Esophagus muscularis mucosa (tissue), 4 donors: ENCODE results near the gene NRXN3. TPM values are rescaled to one million over a fixed set of nuclear protein-coding genes. Genes with fewer than 3 reads are reported as not detected.

Experiments
- DNase-seq: peaks from one replicate; pipeline ENCODE4 v3.0.0-alpha.2; 2017; ENCODE audit errors: extremely low spot score
- H3K27ac ChIP-seq, 4 donors: fragments of 200-600 bp; sonication (generic); replicated peaks in 1 of 4; 1 replicate in 3 of 4; 2 replicates in 1 of 4; pipeline ENCODE4 v1.5.1; 2016 to 2019; ENCODE audit warnings: mild to moderate bottlenecking in 1 of 4
- H3K27me3 ChIP-seq, 4 donors: fragments of 200-600 bp; sonication (generic); one replicate each; pipeline versions ENCODE4 v1.5.1 to v1.6.0; 2016 to 2019
- H3K36me3 ChIP-seq, 4 donors: fragments of 200-600 bp; sonication (generic); one replicate each; pipeline ENCODE4 v1.5.1; 2016 to 2019
- H3K4me1 ChIP-seq, 4 donors: fragments of 200-600 bp; sonication (generic); one replicate each; pipeline ENCODE4 v1.5.1; 2016 to 2019
- H3K4me3 ChIP-seq, 4 donors: fragments of 200-600 bp; sonication (generic); 1 replicate in 2 of 4; 2 replicates in 2 of 4; pipeline ENCODE4 v1.5.1; 2016 to 2019; ENCODE audit warnings: mild to moderate bottlenecking in 4 of 4, moderate library complexity in 1 of 4
- H3K9me3 ChIP-seq, 4 donors: fragments of 200-600 bp; sonication (generic); 1 replicate in 3 of 4; 2 replicates in 1 of 4; pipeline ENCODE4 v1.5.1; 2016 to 2019
- CTCF ChIP-seq, 3 experiments: fragments of 200-600 bp in 2 of 3; fragments of 450-650 bp in 1 of 3; sonication (generic) in 2 of 3; IDR thresholded peaks; one replicate each; pipeline ENCODE4 v1.5.1; 2017 to 2019; ENCODE audit warnings: antibody characterized with exemption in 3 of 3, mild to moderate bottlenecking in 2 of 3, moderate library complexity in 1 of 3
- EP300 ChIP-seq: sonication (generic); formaldehyde crosslinking; IDR thresholded peaks from one replicate; pipeline ENCODE4 v1.6.1; 2017; ENCODE audit warnings: antibody characterized with exemption
- POLR2A ChIP-seq: fragments of 450-650 bp; IDR thresholded peaks from one replicate; pipeline ENCODE4 v1.6.1; 2017; ENCODE audit warnings: antibody characterized with exemption, moderate library complexity, mild to moderate bottlenecking, low read depth
- POLR2AphosphoS5 ChIP-seq, 2 donors: sonication (generic); formaldehyde crosslinking; IDR thresholded peaks; one replicate each; pipeline ENCODE4 v1.6.1; 2017; ENCODE audit warnings: antibody characterized with exemption in 2 of 2
- WGBS: methylation state at CpG from one replicate; pipeline ENCODE4 v1.1.5; 2018; 5-methylcytosine and 5-hydroxymethylcytosine counted together
- intact Hi-C: fragments of 100-400 bp; cut with DNase I; formaldehyde crosslinking; loops from one replicate; pipeline ENCODE4 v1.15.1; 2023
- total RNA-seq, 4 donors: library from RNA; depleted of rRNA; stranded (reverse); fragments of >200 nt; gene quantifications; one replicate each; pipeline versions ENCODE4 v1.1.0 to v1.2.1, GENCODE V29; 2016

The NRXN3 gene
- total RNA-seq, 4 donors from 2014 or later = 71.1 to 159 (median 122) TPM

GRCh38 chr14:78157494-78158437 is 12.4 kb upstream of the NRXN3 start:
- Histone ChIP-seq H3K27ac (no peak overlapping the region), H3K4me1 (no peaks in the 10 kb centered on the region), H3K27me3 (peaks cover 0 to 19% (median 0%) of the 10 kb centered on the region in 4 donors), H3K4me3 (no peak overlapping the region), H3K36me3 (no peaks in the 10 kb centered on the region), H3K9me3 (no peaks in the 10 kb centered on the region)
- TF ChIP-seq CTCF (IDR thresholded peaks at IDR 0.05) (no peak), EP300 (no peak), POLR2AphosphoS5 (IDR thresholded peaks at IDR 0.05) (no peak), POLR2A (no peak)
- no peak for DNase-seq
- WGBS = 41% methylated on average over 15 of the region's 15 CpGs
- intact Hi-C loops = no loop called here

GRCh38 chr14:78162202-78162601 is 8.0 kb upstream of the NRXN3 start:
- Histone ChIP-seq H3K27me3 (peaks cover 0 to 36% (median 0%) of the 10 kb centered on the region in 4 donors), H3K9me3 (no peaks in the 10 kb centered on the region), H3K4me3 (no peak overlapping the region), H3K36me3 (no peaks in the 10 kb centered on the region), H3K4me1 (no peaks in the 10 kb centered on the region), H3K27ac (no peak overlapping the region)
- no peak for DNase-seq
- intact Hi-C loops = no loop called here
- WGBS = 73% methylated on average over 5 of the region's 5 CpGs
- TF ChIP-seq CTCF (IDR thresholded peaks at IDR 0.05) (no peak), EP300 (no peak), POLR2AphosphoS5 (IDR thresholded peaks at IDR 0.05) (no peak), POLR2A (no peak)

GRCh38 chr14:78164226-78164853 is 5.8 kb upstream of the NRXN3 start:
- no peak overlapping the region for H3K27ac ChIP-seq
- no peaks in the 10 kb centered on the region for H3K9me3 ChIP-seq
- TF ChIP-seq CTCF (IDR thresholded peaks at IDR 0.05) (no peak), POLR2AphosphoS5 (IDR thresholded peaks at IDR 0.05) (no peak), POLR2A (no peak), EP300 (no peak)
- H3K4me3 ChIP-seq = no peak overlapping the region
- intact Hi-C loops = no loop called here
- WGBS = 16% methylated on average over 8 of the region's 8 CpGs
- H3K27me3 ChIP-seq = peaks cover 0 to 51% (median 2%) of the 10 kb centered on the region in 4 donors
- no peak for DNase-seq
- no peaks in the 10 kb centered on the region for H3K36me3 ChIP-seq
- H3K4me1 ChIP-seq = no peaks in the 10 kb centered on the region

GRCh38 chr14:78172428-78172827 is 2.3 kb downstream of the NRXN3 start:
- Histone ChIP-seq H3K4me1 (no peaks in the 10 kb centered on the region), H3K27me3 (peaks cover 0 to 67% (median 2%) of the 10 kb centered on the region in 4 donors), H3K36me3 (no peaks in the 10 kb centered on the region), H3K9me3 (no peaks in the 10 kb centered on the region), H3K4me3 (no peak overlapping the region), H3K27ac (no peak overlapping the region)
- no peak for DNase-seq
- intact Hi-C loops = no loop called here
- TF ChIP-seq POLR2AphosphoS5 (IDR thresholded peaks at IDR 0.05) = no peak
- no peak for TF ChIP-seq POLR2A
- TF ChIP-seq CTCF (IDR thresholded peaks at IDR 0.05) = no peak
- TF ChIP-seq EP300 = no peak
- 88% methylated on average over 7 of the region's 7 CpGs for WGBS
